Measurements from ENCODE around the gene NFYC.

DNA sequence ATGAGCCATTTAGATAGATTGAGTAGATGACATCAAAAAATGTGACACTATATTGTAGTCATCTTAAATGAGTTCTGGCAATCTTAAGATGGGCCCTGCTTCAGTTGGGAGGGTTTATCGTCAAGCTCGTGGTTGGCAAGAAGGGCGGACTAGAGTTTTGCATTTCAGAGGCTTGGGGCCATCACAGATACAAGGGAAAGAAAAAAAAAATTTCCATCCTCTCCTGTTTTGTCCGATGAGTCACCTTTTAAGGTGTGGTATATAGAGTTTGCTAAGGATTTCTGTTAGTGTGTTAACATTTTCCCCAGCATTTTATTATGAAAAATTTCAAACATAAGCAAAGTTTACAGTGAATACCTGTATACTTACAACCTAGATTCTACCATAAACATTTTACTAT lies 60.3 kb downstream of the NFYC start:
- TF ChIP-seq, protein P1, sequence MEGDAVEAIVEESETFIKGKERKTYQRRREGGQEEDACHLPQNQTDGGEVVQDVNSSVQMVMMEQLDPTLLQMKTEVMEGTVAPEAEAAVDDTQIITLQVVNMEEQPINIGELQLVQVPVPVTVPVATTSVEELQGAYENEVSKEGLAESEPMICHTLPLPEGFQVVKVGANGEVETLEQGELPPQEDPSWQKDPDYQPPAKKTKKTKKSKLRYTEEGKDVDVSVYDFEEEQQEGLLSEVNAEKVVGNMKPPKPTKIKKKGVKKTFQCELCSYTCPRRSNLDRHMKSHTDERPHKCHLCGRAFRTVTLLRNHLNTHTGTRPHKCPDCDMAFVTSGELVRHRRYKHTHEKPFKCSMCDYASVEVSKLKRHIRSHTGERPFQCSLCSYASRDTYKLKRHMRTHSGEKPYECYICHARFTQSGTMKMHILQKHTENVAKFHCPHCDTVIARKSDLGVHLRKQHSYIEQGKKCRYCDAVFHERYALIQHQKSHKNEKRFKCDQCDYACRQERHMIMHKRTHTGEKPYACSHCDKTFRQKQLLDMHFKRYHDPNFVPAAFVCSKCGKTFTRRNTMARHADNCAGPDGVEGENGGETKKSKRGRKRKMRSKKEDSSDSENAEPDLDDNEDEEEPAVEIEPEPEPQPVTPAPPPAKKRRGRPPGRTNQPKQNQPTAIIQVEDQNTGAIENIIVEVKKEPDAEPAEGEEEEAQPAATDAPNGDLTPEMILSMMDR (conservative IDR thresholded peaks at IDR 0.05 in 1 of 2, IDR thresholded peaks at IDR 0.05 in 1 of 2; ENCODE audit: extremely low read depth in 1 of 2, insufficient read depth in 1 of 2, low read depth in 1 of 2, low read length in 2 of 2): no peak
- TF ChIP-seq EZH2 (IDR thresholded peaks at IDR 0.05; ENCODE audit: borderline replicate concordance, low read length): no peak
